ENCODE results near the gene ARHGAP23.
"Not testable (repeated sequence)": the region's sequence is repeated elsewhere in the genome, so short reads cannot be mapped to it uniquely, and the experiment has no call there.

The ARHGAP23 gene

DNA sequence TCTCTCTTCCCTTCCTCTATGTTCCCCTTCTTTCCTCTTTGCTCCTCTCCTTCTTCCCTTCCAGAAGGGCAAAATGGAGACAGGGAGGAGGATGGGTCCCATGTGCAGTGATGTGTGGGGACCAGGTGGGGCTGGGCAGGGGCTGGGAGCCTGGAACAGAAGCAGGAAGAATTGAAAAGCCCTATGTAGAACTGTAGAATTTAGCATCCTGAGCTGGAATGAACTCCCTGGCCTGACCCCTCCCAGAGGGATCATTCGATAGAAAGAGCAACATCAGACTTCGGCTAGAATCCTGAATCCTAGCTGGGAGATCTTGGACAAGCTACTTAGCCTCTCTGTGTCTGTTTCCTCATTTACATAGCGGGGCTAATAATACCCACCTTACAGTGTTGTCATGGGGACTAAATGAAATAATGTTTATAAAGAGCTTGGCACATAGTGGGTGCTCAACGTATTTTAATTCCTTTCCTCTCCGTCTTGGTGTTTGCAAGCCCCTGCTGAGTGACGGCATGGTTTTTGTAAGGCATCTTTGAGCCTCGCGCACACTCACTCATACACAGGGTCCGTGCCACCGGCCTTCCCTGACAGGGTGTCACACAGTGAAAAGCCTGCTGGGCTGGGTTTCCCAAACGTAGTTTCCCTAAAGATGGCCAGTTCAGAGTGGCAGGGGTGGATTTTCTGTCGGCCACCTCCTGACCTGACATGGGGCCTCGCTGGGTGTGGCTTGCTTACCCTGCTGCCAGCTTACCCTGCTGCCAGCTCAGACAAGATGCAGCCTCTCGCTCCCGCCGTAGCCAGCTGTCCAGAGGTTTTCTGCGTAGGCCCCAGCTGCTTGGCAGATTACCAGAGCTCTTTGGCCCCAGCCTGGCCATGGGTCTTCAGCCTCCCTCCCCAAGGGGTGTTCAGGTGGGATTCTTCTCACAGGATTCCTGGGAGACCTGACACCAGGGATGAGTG is 6.1 kb upstream of the ARHGAP23 start:
- no peak for DNase-seq

DNA sequence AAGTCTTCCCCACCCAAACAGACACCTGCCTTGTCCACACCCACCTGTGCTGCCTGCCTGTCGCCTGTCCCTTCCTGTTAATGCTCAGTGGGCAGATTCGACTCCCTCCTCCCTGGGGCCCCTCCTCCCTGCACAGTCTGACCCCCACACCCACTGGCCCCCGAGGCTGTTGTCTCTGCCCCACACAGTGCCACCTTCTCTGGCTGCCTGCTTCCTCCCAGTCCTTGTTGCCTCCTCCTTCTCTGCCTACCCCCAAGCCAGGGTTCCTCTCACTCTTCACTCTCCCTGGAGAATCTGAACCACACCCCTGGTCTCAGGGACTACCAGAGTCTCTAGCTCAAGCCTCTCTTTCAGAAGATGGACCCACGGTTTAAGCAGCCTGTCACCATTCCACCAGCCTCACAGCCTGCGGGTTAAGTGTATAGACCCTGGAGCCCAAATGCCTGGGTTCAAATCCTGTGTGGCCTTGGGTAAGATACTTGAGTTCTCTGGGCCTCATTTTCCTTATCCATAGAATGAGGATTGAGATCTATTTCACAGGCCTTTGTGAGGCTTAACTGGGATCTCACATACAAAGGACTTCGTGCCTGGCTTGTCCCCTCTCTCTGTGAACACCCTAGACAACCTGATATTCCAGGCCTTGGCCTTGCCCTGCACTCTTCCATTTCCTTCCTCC is 3.8 kb upstream of the ARHGAP23 start:
- DNase-seq, result no peak

DNA sequence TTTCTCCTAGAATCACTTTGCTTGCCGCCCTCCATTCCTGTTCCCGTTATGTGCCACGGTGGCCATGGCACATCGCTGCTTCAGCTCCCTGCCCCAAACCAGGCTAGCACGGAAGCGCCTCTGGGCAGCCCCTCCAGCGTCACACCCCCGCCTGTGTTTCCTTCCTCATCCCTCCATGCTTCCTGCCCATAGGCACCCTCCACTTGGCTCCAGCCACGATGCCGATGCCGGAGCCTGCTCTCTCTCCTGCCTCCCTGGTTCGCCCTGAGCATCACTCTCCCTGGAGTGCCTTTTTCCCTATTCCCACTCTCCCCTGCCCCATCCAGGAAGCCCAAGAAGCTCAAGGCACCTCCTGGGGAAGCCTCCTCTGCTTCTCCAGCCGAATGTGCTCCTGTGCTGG is 3.2 kb upstream of the ARHGAP23 start:
- DNase-seq, result no peak

DNA sequence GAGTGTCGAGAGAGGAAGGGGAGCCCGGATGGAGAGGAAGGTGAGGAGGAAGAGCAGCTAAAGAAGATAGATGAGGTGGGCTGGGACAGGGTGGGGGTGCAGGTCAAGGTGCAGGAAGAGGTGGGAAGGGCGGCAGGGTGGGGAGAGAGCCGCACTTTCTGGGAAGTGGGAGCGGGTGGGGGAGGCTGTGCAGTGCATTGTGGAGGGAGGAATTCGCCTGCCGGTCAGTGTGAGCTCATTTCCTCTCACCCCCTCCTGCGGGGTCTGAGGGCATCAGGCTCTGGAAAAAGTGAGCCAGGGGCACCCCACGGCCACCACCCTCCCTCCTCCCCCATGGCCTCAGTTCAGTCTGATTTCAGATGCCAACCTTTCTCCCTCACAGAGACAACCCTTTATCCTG is 2.5 kb upstream of the ARHGAP23 start:
- no peak for DNase-seq

DNA sequence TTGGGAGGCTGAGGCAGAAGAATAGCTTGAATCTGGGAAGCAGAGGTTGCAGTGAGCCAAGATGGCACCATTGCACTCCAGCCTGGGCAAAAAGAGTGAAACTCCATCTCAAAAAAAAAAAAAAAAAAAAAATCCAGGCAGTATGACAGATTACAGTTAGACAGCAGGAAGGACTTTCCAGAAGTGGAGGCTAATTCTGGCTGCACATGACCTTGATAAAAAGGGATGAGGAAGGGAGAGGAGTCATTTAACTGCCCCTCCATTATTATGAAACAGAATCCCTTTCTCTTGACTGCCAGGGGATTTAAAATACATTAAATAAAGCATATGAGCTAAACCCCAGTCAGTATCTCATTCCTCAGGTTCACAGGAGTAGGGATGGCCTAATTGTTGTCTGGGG is 1.8 kb upstream of the ARHGAP23 start:
- DNase-seq, result no peak

DNA sequence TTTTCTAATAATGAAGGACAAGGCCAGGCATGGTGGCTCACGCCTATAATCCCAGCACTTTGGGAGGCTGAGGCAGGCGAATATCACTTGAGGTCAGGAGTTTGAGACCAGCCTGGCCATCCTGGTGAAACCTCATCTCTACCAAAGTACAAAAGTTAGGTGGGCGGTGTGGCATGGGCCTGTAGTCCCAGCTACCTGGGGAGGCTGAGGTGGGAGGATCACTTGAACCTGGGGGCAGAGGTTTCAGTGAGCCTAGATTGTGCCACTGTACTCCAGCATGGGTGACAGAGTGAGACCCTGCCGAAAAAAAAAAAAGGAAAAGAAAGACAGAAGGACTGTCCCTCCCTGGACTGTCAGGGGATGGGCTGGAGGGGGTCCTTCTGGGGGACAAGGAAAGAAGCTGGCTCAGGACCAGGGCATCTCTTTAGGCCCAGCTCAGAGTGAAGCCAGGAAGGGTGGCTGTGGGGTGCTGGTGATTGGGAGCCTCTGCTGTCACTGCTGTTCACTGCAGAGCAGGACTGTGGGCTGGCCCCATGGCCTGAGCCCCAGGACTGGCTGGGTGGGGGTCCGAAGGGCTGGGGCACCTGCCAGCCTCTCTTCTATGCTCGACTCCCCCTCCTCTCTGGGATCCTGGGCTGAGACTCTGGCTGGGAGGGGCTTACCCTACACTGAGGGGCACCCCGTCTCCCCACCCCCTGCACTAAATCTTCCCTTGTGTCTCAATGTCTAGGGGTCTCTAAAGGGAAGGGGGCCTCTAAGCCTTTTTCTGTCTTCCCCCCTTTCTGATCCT is 909 bp upstream of the ARHGAP23 start:
- DNase-seq, result no peak

DNA sequence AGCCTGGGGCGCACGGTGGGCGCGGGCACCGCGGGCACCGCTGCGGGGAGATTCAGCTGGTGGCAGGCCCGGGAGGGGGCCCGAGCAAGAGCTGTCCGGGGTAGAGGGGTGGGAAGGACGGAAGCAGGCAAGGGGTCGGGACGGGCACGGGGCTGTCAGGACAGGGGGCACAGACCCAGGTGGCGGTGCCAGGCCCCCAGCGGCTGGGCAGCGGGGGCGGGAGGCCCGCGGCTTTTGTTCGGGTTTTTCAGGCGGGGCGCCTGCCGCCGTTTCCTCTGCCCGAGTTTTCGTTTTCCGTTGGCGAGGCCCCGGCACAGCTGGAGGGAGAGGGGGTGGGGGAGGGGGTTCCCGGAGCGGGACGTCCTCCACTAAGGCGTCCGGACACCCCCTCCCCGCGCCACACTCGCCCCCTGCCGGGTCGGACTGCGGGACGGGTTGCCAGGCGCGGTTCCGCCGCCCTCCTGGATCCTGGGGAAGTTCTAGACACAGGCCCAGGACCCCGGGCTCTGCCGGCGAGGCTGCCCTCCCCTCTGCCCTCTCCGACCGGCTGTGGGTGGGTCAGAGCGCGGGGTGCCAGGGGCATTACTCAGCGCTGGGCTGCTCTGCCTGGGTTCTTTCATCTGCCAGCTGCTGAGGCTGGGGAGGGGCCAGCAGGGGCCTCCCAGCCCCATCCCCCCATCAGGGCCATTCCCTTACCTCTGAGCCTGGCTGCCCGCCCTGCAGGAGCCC is 543 bp downstream of the ARHGAP23 start:
- no peak for DNase-seq

DNA sequence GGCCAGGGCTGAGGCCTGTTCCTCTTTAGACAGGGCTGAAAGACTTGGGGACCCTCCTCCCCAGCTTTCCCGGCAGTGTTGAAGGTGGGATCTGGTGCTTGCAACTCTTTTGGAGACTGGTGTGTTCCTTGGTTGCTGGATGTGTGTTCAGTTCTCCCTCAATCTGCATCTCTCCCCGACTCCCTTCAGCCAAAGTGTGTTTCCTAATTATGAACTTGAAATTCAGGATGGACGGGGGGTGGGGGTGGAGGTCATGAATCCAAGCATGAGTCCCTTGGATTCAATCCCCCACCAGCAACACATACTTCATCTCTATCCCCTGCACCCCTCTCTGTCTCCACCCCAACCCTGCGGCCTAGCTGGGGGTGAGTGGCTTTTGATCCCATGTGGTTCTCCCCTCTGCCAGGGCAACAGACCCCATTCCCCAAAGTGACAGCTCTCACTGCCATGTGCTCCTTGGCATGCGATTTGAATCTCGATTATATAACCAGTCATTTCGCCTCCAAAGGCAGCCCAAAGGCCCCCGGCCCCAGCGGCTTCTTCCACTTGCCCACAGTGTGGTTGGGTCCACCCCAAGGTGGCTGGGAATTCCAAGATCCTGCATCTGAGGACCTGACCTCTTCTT is 1.3 kb downstream of the ARHGAP23 start:
- no peak for DNase-seq

DNA sequence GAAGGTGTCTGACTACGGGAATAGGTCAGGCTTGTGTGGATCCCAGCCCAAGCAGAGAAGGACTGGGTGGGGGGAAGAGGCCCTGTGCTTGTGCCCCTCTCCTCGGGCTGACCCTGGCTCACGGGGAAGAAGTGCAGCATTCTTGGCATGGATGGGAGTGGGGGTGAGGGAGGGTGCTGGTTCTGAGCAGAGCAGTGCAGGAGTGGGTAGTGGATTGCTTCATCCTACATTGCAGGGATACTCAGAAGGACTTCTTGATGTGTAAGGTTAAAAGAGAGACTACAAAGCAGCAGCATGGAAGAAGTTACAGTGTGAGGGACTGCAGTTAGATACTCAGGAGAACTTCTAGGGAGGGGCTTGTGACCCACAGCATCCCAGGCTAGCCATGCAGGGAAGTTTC is 2.1 kb downstream of the ARHGAP23 start:
- DNase-seq, result no peak

DNA sequence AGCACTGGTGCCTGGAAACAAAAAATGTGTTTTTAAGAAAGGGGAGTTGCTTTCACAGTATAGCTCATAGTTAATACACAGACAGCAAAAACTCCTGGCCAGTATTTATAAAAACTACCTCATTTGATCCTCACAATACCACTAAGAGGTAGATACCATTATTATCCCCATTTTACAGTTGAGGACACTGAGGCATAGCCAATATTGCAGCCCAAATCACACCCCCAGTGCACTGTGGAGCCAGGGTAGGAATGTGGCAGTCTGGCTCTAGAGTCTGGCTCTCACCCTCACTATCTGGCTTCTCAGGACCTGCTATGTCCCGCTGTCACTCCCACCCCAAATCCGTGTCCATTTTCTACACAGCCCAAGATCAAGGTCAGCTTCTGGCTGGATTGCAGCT is 2.6 kb downstream of the ARHGAP23 start:
- DNase-seq, result no peak

DNA sequence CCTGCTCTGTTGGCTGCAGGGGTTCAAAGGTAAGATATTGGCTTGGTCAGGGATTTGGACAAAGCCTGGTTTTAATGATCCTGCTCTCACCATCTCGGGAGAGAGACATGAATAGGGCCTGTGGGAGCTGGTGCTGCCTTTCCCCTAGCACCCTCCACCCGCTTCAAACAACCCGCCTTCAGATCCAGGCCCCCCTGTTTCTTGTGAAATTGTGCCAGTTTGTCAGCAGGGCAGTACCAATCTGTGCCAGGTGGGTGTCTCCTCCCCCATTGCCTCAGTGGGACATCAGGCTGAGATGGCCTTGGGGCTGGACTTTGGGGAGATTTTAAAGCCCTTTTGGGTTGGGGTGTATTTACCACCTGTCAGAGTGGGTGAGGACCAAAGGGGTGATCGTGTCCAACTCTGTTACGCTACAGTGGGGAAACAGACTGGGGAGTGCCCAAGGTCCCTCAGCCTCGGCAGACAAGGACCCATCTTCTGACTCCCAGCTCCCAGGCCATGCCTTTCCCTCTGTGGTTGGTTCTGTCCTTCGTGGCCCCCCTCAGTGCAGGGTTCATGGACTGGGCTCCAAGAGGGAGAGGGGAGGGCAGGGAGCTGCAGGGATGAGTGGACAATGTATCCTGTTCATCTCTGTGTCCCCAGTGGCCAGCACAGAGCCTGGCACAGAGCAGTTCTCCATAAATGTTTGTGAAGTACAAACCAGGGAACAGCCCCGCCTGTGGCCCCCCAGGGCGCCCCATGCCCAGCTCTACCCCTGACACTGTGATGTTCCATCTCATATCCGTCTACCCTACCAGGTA is 3.3 kb downstream of the ARHGAP23 start:
- DNase-seq, result no peak

DNA sequence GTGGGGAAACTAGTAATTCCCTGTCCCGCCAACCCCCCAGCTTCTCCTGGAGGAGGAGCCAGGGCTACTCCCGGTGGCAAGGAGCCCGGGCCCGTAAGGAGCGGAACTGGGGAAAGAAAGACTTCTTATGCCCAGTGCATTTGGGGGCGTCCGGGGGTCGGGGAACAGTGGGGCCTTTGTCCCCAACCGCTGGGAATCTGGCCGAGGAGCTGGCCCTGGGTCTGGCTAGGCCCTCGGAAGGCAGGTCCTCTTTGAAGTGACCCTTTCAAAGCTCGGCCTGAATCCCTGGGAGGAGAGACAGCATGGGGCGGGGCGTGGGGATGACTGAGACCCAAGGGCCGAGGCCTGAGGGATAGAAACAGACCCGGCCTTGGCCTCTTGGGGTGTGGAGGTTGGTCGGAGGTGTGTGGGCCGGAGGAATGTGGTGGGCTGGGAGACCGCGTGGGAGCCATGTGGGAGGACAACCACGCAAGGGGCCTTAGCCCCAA is 6.0 kb downstream of the ARHGAP23 start:
- no peak for DNase-seq

DNA sequence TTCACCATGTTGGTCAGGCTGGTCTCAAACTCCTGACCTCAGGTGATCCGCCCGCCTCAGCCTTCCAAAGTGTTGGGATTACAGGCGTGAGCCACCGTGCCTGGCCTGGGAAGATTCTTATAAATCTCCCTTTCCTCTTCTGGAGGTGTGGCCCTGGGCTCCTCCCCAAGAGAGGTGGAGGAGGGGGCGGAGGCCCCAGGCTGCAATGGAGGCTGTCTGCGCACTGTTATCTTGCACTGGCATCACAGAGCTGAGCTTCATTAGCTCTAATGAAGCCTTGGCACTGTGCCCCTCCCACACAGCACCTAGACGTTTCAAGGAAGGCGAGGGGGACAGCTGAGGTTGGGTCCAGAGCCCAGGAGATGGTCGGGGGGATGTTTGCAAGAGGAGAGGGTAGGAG is 7.5 kb downstream of the ARHGAP23 start:
- DNase-seq, result no peak

DNA sequence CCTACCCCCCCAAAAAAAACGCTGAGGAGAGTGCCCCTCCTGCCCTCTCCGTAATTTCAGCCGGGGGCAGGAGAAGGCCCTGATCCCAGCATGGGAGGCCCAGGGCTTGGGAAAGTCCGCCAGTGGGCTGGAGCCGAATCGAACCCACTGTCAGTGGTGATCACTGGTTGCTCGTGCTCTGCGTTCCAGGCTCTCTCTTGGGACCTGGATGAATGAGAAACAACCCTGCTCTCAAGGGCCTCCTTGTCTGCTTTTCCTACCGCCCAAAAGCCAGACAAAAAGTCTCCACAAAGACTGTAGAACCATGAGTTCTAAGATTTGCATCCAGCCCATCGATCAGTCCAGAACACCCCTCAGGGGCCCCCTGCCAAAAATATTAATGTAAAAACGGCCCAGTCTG is 8.1 kb downstream of the ARHGAP23 start:
- no peak for DNase-seq

DNA sequence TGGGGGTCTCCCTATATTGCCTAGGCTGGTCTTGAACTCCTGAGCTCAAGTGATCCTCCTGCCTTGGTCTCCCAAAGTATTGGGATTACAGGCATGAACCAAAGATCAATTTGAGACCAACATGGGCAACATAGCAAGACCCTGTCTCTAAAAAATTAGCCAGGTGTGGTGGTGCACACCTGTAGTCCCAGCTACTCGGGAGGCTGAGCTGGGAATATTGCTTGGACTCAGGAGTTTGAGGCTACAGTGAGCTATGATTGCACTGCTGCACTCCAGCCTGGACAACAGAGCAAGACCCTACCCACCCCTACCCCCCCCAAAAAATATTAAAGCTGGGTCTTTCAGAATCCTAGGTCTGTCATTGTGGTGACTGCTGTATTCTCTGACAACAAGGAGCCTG is 9.0 kb downstream of the ARHGAP23 start:
- DNase-seq, result not testable (repeated sequence)

DNA sequence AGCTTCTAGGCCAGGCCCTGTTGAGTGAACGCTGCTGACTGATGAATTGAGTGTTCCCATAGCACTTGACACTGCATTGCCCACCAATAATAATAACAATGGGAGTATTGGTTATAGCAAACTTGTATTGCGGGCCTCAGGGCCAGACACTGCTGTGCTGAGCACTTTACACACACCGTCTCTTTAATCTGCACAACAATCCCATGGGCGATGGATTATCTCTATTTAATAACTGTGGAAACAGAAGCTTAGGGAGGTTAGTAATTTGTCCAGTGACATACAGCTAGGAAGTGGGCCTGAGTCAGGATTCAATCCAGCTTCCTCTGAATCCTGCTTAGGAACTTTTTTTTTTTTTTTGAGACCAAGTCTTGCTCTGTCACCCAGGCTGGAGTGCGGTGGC is 11.2 kb downstream of the ARHGAP23 start:
- DNase-seq, result no peak

DNA sequence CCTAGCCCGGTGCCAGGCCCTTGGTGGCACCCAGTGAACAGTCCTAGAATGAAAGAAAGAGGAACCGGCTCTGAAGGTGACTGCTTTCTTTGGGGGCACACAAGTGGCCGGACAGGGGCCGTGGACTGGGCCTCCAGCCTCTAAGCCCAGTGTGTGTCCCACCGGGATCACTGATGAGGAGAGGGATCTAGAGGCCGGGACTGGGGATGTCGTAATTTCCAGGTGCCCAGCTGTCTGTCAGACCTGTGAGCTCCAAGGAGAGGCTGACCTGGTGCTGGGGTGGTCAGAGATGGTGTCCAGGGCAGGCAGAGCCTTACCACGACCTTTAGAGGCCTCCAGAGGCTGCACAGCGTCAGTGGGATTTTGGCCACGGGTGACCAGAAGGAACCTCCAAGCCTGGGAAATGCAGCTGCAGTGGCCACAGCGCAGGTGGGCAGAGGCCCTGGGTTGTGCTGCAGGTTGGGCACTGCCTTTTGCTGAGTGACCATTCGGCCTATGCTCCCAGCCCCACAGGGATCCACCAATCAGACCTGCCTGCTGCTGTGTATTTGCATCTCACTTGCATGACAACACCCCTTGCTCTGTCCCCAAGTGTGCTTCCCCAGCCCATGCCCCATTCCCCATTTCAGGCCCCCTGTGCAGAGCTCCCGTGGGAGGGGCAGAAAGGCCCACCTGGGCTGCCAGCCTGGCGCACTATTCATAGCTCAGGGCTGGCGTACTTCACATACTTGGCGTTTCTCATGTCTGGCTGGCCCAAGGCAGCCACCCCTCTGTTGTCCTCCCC is 12.5 kb downstream of the ARHGAP23 start:
- no peak for DNase-seq

DNA sequence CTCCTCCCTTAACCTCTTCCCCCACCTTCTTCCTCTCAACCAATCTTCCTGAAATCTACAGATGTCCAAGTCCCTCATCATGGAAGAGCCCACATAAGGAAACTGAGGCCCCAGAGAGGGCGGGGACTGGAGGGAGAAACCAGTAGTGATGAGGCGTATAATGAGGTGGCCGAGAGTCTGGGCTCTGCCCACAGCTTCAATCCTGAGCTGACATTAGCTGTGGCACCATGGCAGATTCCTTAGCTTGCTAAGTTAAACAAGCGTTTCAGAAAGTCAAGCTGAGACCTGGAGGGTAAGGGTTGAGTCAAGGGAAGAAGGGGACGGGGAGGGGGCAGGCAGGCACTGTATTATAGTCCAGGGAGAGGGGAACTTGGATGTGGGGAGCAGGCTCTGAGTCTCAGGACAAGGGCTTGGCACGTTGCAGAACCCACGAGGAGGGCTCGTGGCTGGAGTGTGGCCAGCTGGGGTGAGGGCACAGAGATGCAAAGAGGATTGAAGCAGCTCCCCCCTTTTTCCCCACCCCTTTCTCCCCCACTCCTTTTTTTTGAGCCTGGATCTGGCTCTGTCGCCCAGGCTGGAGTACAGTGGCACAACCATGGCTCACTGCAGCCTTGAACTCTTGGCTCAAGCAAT is 13.3 kb downstream of the ARHGAP23 start:
- DNase-seq, result no peak

DNA sequence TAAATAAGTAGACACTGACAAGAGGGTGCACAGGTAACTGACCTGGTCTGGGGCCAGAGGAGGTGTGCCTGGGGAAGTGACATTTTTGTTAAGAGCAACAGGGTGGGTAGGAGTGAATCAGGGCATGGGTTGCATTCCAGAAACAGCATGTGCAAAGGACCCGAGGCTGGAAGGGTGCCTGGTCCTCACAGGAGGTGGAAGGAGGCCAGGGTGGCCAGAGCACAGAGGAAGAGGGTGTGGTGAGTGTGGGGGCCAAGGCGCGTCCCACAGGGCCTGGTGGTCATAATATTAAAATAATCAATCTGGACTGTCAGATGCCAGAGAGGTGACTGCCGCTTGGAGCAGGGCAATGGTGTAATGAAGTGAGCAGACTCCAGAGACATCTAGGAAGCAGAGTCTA is 14.3 kb downstream of the ARHGAP23 start:
- DNase-seq, result no peak
